SK-N-SH (cell line): ENCODE measurements around the gene KCNE1. TPM values are rescaled to one million over a fixed set of nuclear protein-coding genes. Genes with fewer than 3 reads are reported as not detected.

Source experiments
- CTCF ChIA-PET: fragments of 300-600, 350-600 bp; formaldehyde crosslinking; extraction: SDS; loops from one replicate; lab custom pipeline; 2021; lab: Yijun Ruan, JAX
- POLR2A ChIA-PET: fragments of 350-600 bp; sonication (Branson Sonifier 250); formaldehyde crosslinking; extraction: SDS; loops from one replicate; lab custom pipeline; 2020; ENCODE audit warnings: antibody characterized with exemption, inconsistent platforms; lab: Yijun Ruan, JAX
- DNase-seq: peaks from one replicate; pipeline ENCODE4 v3.0.0; 2012
- H2AFZ ChIP-seq: fragments of 200-600 bp; sonication (generic); 2 replicates; pipeline ENCODE4 v1.8.1; 2016; ENCODE audit warnings: antibody characterized with exemption, mild to moderate bottlenecking, low read depth
- H3F3A ChIP-seq: fragments of 200-600 bp; sonication (generic); replicated peaks from 2 replicates; pipeline ENCODE3; 2016; ENCODE audit warnings: antibody characterized with exemption, mild to moderate bottlenecking; ENCODE audit not compliant: insufficient read depth
- H3K27ac ChIP-seq, 2 experiments: fragments of 200-500 bp in 1 of 2; fragments of 200-600 bp in 1 of 2; sonication (Bioruptor generic) in 1 of 2; sonication (generic), shearing (Covaris generic) in 1 of 2; 2 replicates each; pipeline versions ENCODE4 v1.5.1 to v1.6.1; 2014 to 2016; ENCODE audit warnings: low read depth in 2 of 2, inconsistent platforms in 1 of 2, low read length in 1 of 2, mild to moderate bottlenecking in 1 of 2, mixed read lengths in 1 of 2
- H3K27me3 ChIP-seq: fragments of 200-600 bp; sonication (generic), shearing (Covaris generic); 2 replicates; pipeline ENCODE4 v1.6.1; 2016; ENCODE audit warnings: mixed run types; ENCODE audit not compliant: insufficient read depth
- H3K36me3 ChIP-seq, 2 experiments: fragments of 200-500 bp in 1 of 2; fragments of 200-600 bp in 1 of 2; sonication (Bioruptor generic) in 1 of 2; sonication (generic) in 1 of 2; replicated peaks in 1 of 2; 2 replicates each; pipeline versions ENCODE3 to v1.5.1; 2014 to 2016; ENCODE audit warnings: low read length in 1 of 2, mild to moderate bottlenecking in 1 of 2; ENCODE audit not compliant: insufficient read depth in 2 of 2, control insufficient read depth in 1 of 2
- H3K4me1 ChIP-seq, 2 experiments: fragments of 200-500 bp in 1 of 2; fragments of 200-600 bp in 1 of 2; sonication (Bioruptor generic) in 1 of 2; sonication (generic), shearing (Covaris generic) in 1 of 2; 2 replicates each; pipeline versions ENCODE4 v1.5.1 to v1.6.1; 2014 to 2016; ENCODE audit warnings: low read depth in 1 of 2, low read length in 1 of 2, mixed run types in 1 of 2; ENCODE audit not compliant: insufficient read depth in 2 of 2, control insufficient read depth in 1 of 2
- H3K4me2 ChIP-seq: fragments of 200-600 bp; sonication (generic), shearing (Covaris generic); 2 replicates; pipeline ENCODE4 v1.6.1; 2017; ENCODE audit warnings: mixed run types
- H3K4me3 ChIP-seq, 2 experiments: fragments of 200-500 bp in 1 of 2; fragments of 200-600 bp in 1 of 2; sonication (Bioruptor generic) in 1 of 2; sonication (generic), shearing (Covaris generic) in 1 of 2; 2 replicates each; pipeline versions ENCODE4 v1.5.1 to v1.8.1; 2014 to 2016; ENCODE audit warnings: low read depth in 2 of 2, inconsistent platforms in 1 of 2, low read length in 1 of 2, mild to moderate bottlenecking in 1 of 2, mixed read lengths in 1 of 2, moderate library complexity in 1 of 2
- H3K79me2 ChIP-seq: fragments of 200-600 bp; sonication (generic); 2 replicates; pipeline ENCODE4 v1.8.1; 2017; ENCODE audit warnings: mild to moderate bottlenecking; ENCODE audit not compliant: insufficient read depth
- H3K9ac ChIP-seq: fragments of 200-600 bp; sonication (generic); 2 replicates; pipeline ENCODE4 v1.6.1; 2017; ENCODE audit warnings: mixed run types
- H3K9me2 ChIP-seq: fragments of 200-600 bp; sonication (generic); 2 replicates; pipeline ENCODE4 v1.6.1; 2017; ENCODE audit warnings: mixed run types
- H3K9me3 ChIP-seq: fragments of 200-600 bp; sonication (generic); 2 replicates; pipeline ENCODE4 v1.6.1; 2017; ENCODE audit warnings: mixed run types, mild to moderate bottlenecking, moderate library complexity
- H4K20me1 ChIP-seq: fragments of 200-600 bp; sonication (generic); 2 replicates; pipeline ENCODE4 v1.6.1; 2017; ENCODE audit warnings: mild to moderate bottlenecking, mixed run types; ENCODE audit not compliant: insufficient read depth
- CHD2 ChIP-seq: fragments of 150-350 bp; IDR thresholded peaks from 2 replicates; pipeline ENCODE4 v1.6.1; 2018; ENCODE audit warnings: low read length; ENCODE audit not compliant: partially characterized antibody
- EP300 ChIP-seq, 2 experiments: IDR thresholded peaks; 2 replicates each; pipeline versions ENCODE4 v1.4.0 to v1.6.1; 2012; ENCODE audit warnings: borderline replicate concordance in 1 of 2, low read depth in 1 of 2, low read length in 1 of 2
- EZH2phosphoT487 ChIP-seq: fragments of 200-600 bp; sonication (generic); IDR thresholded peaks from 2 replicates; pipeline ENCODE4 v1.6.1; 2017; ENCODE audit warnings: low read depth, mixed run types, mild to moderate bottlenecking, antibody characterized with exemption, moderate library complexity, borderline replicate concordance
- FOXJ3 ChIP-seq: sonication (generic); formaldehyde crosslinking; IDR thresholded peaks from 2 replicates; pipeline ENCODE4 v1.5.1; 2020; ENCODE audit warnings: mild to moderate bottlenecking, missing genetic modification reagents
- FOXM1 ChIP-seq: IDR thresholded peaks from 2 replicates; pipeline ENCODE4 v1.4.0; 2012; ENCODE audit warnings: low read depth, mild to moderate bottlenecking
- GABPA ChIP-seq: IDR thresholded peaks from 2 replicates; pipeline ENCODE4 v1.4.0; 2012; ENCODE audit warnings: low read depth, mild to moderate bottlenecking
- GATA2 ChIP-seq: sonication (generic); formaldehyde crosslinking; IDR thresholded peaks from 2 replicates; pipeline ENCODE4 v1.5.0; 2020; ENCODE audit warnings: mild to moderate bottlenecking, missing genetic modification reagents
- IRF3 ChIP-seq: fragments of 150-350 bp; IDR thresholded peaks from 2 replicates; pipeline ENCODE4 v1.6.1; 2016; ENCODE audit warnings: mild to moderate bottlenecking, low read depth, low read length
- MEF2A ChIP-seq: IDR thresholded peaks from 2 replicates; pipeline ENCODE4 v1.4.0; 2012; ENCODE audit warnings: low read depth, borderline replicate concordance
- PBX3 ChIP-seq: IDR thresholded peaks from 2 replicates; pipeline ENCODE4; 2012
- RAD21 ChIP-seq: IDR thresholded peaks from 2 replicates; pipeline ENCODE4 v1.6.1; 2012; ENCODE audit warnings: mild to moderate bottlenecking, low read length
- RCOR1 ChIP-seq: fragments of 150-350 bp; IDR thresholded peaks from 2 replicates; pipeline ENCODE4 v1.6.1; 2017; ENCODE audit warnings: antibody characterized with exemption, low read length
- REST ChIP-seq: IDR thresholded peaks from 2 replicates; pipeline ENCODE4 v1.6.1; 2012; ENCODE audit warnings: mild to moderate bottlenecking, low read depth, low read length, moderate library complexity
- RFX5 ChIP-seq: IDR thresholded peaks from 2 replicates; pipeline ENCODE4 v1.6.1; 2012; ENCODE audit warnings: mild to moderate bottlenecking, improper control_type of control experiment, low read length
- RXRA ChIP-seq: IDR thresholded peaks from 2 replicates; pipeline ENCODE4 v1.4.0; 2012; ENCODE audit warnings: low read depth, mild to moderate bottlenecking, borderline replicate concordance
- SMC3 ChIP-seq: IDR thresholded peaks from 2 replicates; pipeline ENCODE4 v1.6.1; 2012; ENCODE audit warnings: low read depth, low read length, improper control_type of control experiment
- TCF12 ChIP-seq: IDR thresholded peaks from 2 replicates; pipeline ENCODE4 v1.4.0; 2012
- TEAD4 ChIP-seq: IDR thresholded peaks from 2 replicates; pipeline ENCODE4 v1.4.0; 2012; ENCODE audit warnings: mild to moderate bottlenecking, borderline replicate concordance; ENCODE audit not compliant: insufficient read depth
- ZBTB33 ChIP-seq: IDR thresholded peaks from 2 replicates; pipeline ENCODE4 v1.4.0; 2012; ENCODE audit warnings: low read depth, borderline replicate concordance
- whole genome bisulfite sequencing: methylation state at CpG from one replicate; pipeline ENCODE4 v1.1.6; 2017; ENCODE audit warnings: low lambda C conversion rate; 5-methylcytosine and 5-hydroxymethylcytosine counted together
- polyA plus RNA-seq, 3 experiments: library from polyadenylated mRNA; depleted of rRNA; stranded (reverse); fragments of >200 nt; gene quantifications; 2 replicates each; pipeline ENCODE4 v1.2.3, GENCODE V29; 2012

The KCNE1 gene
- polyA plus RNA-seq, 1 of the 3 experiments (the other 2 are of a cell fraction) = 0.16 TPM

- Histone ChIP-seq H3K27ac (no peak overlapping the region), H3K79me2 (no peaks in the 10 kb centered on the region), H3K36me3 (no peaks in the 10 kb centered on the region), H3K4me1 (no peaks in the 10 kb centered on the region), H3K27me3 (peaks cover 8% of the 10 kb centered on the region; the same call in 1 of the 2 replicates), H3K9ac (no peak overlapping the region), H3K4me3 (no peak overlapping the region), H3K4me2 (no peak overlapping the region), H3K9me3 (no peaks in the 10 kb centered on the region; the same call in 1 of the 2 replicates), H3F3A (no peaks in the 10 kb centered on the region), H3K9me2 (no peaks in the 10 kb centered on the region), H2AFZ (no peak overlapping the region), H4K20me1 (no peaks in the 10 kb centered on the region)
- DNase-seq = no peak
- ChIA-PET POLR2A (no interaction called here), CTCF (interaction anchor here (1.5 kb wide), 1 partner anchor 102 kb away, joined by 5 read pairs; no protein-coding TSS in a partner anchor)
- no peak for TF ChIP-seq GABPA
- TF ChIP-seq IRF3 = no peak
- TF ChIP-seq SMC3 = no peak
- no peak for TF ChIP-seq FOXM1
- no peak for TF ChIP-seq TEAD4
- TF ChIP-seq RXRA = no peak
- TF ChIP-seq TCF12 = no peak
- no peak for TF ChIP-seq ZBTB33
- no peak for TF ChIP-seq FOXJ3 (CRISPR knock-in tag)
- no peak for TF ChIP-seq PBX3
- TF ChIP-seq MEF2A = no peak
- TF ChIP-seq EZH2phosphoT487 = no peak
- TF ChIP-seq EP300 (IDR thresholded peaks at IDR 0.05; ENCODE audit: borderline replicate concordance in 1 of 2, low read depth in 1 of 2, low read length in 1 of 2) = no peak
- no peak for TF ChIP-seq GATA2
- TF ChIP-seq REST = no peak
- TF ChIP-seq RCOR1 = no peak
- no peak for TF ChIP-seq RFX5
- no peak for TF ChIP-seq CHD2
- TF ChIP-seq RAD21 = no peak
- WGBS = 0% methylated on average over 1 of the region's 1 CpG
Observed at GRCh38 chr21:34500191-34500590, 11.8 kb downstream of the KCNE1 start.
